SK-MEL-5 (cell line): ENCODE data around the gene C1R. TPM values are rescaled to one million over a fixed set of nuclear protein-coding genes. Genes with fewer than 3 reads are reported as not detected.

Source experiments
- DNase-seq: peaks from one replicate; pipeline ENCODE4 v3.0.0-alpha.2; 2016; ENCODE audit warnings: low read depth, low spot score
- in situ Hi-C: cut with HindIII; loops from 2 replicates; pipeline ENCODE4 v1.10.0; 2016; ENCODE audit warnings: low sequenced_read_pairs, high pct_unique_total_duplicates, low pct_unique_long_range_greater_than_20kb
- total RNA-seq: library from RNA; depleted of rRNA; stranded (reverse); fragments of >200 nt; shearing (Covaris generic); gene quantifications from 2 replicates; pipeline ENCODE4 v1.2.3, GENCODE V29; 2014

Gene C1R
- total RNA-seq, 1 experiment from 2014 or later, result 2.0 TPM

- no peak for DNase-seq
- in situ Hi-C loops, result no loop called here
Measured at GRCh38 chr12:7089196-7089871, 2.9 kb downstream of the C1R start.

GRCh38 chr12:7083125-7083524 is 9.1 kb downstream of the C1R start:
- no peak for DNase-seq
- in situ Hi-C loops, result no loop called here

- in situ Hi-C loops, result no loop called here
- DNase-seq, result no peak
Measured at GRCh38 chr12:7081037-7081436, 11.2 kb downstream of the C1R start.

GRCh38 chr12:7079826-7080125 is 12.5 kb downstream of the C1R start:
- DNase-seq, result no peak

GRCh38 chr12:7078163-7078562 is 14.1 kb downstream of the C1R start:
- in situ Hi-C loops, result no loop called here
- DNase-seq, result no peak

More at GRCh38 chr12:7079826-7080125, 12.5 kb downstream of the C1R start:
- in situ Hi-C loops, result no loop called here

- DNase-seq, result no peak
- in situ Hi-C loops, result no loop called here
Measured at GRCh38 chr12:7076493-7076892, 15.8 kb downstream of the C1R start.

- DNase-seq, result no peak
- in situ Hi-C loops, result no loop called here
Measured at GRCh38 chr12:7075939-7076338, 16.3 kb downstream of the C1R start.

GRCh38 chr12:7075518-7075917 is 16.7 kb downstream of the C1R start:
- in situ Hi-C loops, result no loop called here
- no peak for DNase-seq

- in situ Hi-C loops, result no loop called here
- no peak for DNase-seq
Measured at GRCh38 chr12:7073946-7074345, 18.3 kb downstream of the C1R start.

- in situ Hi-C loops, result no loop called here
- no peak for DNase-seq
Measured at GRCh38 chr12:7072554-7072953, 19.7 kb downstream of the C1R start.

- in situ Hi-C loops, result no loop called here
- no peak for DNase-seq
Measured at GRCh38 chr12:7072035-7072434, 20.2 kb downstream of the C1R start.

GRCh38 chr12:7069386-7069785 is 22.9 kb downstream of the C1R start:
- in situ Hi-C loops, result no loop called here
- DNase-seq, result no peak

GRCh38 chr12:7068994-7069346 is 23.3 kb downstream of the C1R start:
- no peak for DNase-seq
- in situ Hi-C loops, result no loop called here

- DNase-seq, result no peak
- in situ Hi-C loops, result no loop called here
Measured at GRCh38 chr12:7068240-7068993, 23.8 kb downstream of the C1R start.

GRCh38 chr12:7067096-7067495 is 25.1 kb downstream of the C1R start:
- in situ Hi-C loops, result no loop called here
- no peak for DNase-seq

- no peak for DNase-seq
- in situ Hi-C loops, result no loop called here
Measured at GRCh38 chr12:7066596-7066995, 25.6 kb downstream of the C1R start.

- DNase-seq, result no peak
- in situ Hi-C loops, result no loop called here
Measured at GRCh38 chr12:7065073-7065623, 27.1 kb downstream of the C1R start.

GRCh38 chr12:7064516-7064915 is 27.7 kb downstream of the C1R start:
- in situ Hi-C loops, result no loop called here

GRCh38 chr12:7061596-7061995 is 30.6 kb downstream of the C1R start:
- DNase-seq, result no peak
- in situ Hi-C loops, result no loop called here

More at GRCh38 chr12:7064516-7064915, 27.7 kb downstream of the C1R start:
- no peak for DNase-seq
